Choroid plexus epithelial cell (primary cell): ENCODE results near the gene CRHR2.
"Not testable (repeated sequence)": the region's sequence is repeated elsewhere in the genome, so short reads cannot be mapped to it uniquely, and the experiment has no call there.

Experiments used
- DNase-seq: peaks from one replicate; pipeline ENCODE4 v3.0.0-alpha.2; 2010; ENCODE audit warnings: low read depth
- H3K4me3 ChIP-seq: 2 replicates; pipeline ENCODE4 v1.5.1; 2011; ENCODE audit warnings: low read depth, mild to moderate bottlenecking, control low read depth, low read length, moderate library complexity
- TF ChIP-seq, protein P1 (sequence below): conservative IDR thresholded peaks from 2 replicates; pipeline ENCODE4 v1.5.1; 2011; ENCODE audit warnings: low read depth, mild to moderate bottlenecking, control low read depth, inconsistent platforms, low read length, moderate library complexity

Gene CRHR2

DNA sequence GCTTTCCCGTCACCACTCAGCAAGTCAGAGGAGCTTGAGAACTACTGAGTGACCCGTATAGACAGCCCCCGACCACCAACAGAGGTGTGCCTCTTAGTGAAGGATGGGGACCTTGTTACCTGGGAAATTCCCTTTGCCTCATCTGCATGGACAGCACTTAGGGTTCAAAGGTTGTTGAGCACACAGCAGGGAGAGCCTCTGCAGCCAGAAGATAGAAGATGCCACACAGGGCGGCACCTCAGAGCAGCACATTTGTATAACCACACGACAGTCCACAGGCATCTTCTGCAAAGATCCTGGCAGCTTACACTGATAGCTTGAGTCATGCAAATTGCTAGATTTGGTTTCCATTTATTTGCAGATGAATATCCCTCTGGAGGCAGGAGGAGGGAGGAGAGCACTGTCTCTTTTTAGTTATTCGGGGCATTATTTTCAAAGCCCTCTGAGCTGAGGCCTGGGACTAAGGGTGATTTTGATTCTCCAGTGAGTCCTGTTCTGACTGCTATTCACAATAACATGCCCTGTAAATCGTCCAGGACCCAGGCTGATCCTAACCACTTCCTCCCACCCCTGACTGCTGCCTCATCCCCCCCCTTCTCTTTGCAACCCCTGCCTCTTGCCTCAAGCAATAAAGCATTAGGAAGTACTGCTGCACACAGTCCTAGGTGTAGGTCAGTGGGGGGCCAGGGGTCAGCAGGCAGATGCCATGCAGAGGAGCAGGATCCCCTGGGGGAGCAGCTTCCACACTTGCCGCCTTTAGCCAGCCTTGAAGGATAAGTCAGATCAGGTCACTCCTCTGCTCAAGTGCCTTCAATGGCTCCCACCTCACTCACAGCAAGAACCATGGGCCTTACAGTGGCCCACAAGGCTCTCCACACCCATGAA is 45.0 kb upstream of the CRHR2 start:
- H3K4me3 ChIP-seq, result no peak overlapping the region
- TF ChIP-seq, protein P1, sequence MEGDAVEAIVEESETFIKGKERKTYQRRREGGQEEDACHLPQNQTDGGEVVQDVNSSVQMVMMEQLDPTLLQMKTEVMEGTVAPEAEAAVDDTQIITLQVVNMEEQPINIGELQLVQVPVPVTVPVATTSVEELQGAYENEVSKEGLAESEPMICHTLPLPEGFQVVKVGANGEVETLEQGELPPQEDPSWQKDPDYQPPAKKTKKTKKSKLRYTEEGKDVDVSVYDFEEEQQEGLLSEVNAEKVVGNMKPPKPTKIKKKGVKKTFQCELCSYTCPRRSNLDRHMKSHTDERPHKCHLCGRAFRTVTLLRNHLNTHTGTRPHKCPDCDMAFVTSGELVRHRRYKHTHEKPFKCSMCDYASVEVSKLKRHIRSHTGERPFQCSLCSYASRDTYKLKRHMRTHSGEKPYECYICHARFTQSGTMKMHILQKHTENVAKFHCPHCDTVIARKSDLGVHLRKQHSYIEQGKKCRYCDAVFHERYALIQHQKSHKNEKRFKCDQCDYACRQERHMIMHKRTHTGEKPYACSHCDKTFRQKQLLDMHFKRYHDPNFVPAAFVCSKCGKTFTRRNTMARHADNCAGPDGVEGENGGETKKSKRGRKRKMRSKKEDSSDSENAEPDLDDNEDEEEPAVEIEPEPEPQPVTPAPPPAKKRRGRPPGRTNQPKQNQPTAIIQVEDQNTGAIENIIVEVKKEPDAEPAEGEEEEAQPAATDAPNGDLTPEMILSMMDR, result no peak
- no peak for DNase-seq

DNA sequence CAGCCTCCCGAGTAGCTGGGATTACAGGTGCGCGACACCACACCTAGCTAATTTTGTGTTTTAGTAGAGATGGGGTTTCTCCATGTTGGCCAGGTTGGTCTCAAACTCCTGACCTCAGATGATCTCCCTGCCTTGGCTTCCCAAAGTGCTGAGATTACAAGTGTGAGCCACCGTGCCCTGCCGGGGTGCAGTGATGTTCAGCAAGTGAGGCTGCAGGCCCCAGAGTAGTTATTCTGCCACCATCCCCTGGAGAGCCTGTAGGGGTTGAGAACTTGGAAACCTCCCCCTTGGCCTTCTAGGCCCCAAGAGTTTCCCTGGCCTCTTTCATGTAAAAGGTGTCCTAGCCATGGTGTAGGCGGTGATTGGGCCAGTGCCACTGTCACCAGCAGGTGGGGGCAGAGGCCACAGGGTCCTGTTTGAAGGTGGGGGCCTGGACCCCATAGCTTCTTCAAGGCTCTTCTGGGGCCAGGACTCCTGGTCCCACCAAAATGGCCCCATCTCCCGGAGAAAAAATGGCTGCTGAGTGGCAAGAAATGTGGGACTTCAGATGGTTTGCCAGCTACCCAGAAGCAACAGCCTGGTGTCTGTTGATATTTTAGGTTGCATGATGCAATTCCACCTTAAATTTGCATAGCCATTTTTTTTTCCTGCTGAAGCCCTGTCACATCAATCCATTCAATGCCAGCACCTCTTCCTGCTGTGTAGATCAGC is 44.2 kb upstream of the CRHR2 start:
- TF ChIP-seq, protein P1, result no peak
- no peak for DNase-seq
- no peak overlapping the region for H3K4me3 ChIP-seq

DNA sequence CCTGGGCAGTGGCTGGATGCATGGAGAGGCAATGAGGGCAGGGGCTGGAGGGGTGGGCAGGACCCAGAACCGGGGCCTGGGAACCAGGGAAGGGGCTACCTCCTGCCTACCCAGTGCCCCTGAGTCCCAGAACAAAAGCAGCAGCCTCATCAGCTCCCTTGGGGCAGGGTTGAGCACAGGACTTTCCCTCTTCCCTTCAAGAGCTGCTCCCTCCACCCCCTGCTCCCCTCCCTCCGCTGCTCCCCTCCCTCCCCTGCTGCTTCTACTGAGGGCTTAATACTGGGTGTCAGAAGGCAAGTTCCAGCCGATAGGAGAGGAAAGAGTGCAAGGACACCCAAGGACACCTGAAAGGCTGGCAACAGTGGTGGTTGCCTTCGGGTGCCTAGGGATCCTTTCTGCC is 41.5 kb upstream of the CRHR2 start:
- TF ChIP-seq, protein P1, result no peak
- DNase-seq, result no peak
- H3K4me3 ChIP-seq, result no peak overlapping the region

DNA sequence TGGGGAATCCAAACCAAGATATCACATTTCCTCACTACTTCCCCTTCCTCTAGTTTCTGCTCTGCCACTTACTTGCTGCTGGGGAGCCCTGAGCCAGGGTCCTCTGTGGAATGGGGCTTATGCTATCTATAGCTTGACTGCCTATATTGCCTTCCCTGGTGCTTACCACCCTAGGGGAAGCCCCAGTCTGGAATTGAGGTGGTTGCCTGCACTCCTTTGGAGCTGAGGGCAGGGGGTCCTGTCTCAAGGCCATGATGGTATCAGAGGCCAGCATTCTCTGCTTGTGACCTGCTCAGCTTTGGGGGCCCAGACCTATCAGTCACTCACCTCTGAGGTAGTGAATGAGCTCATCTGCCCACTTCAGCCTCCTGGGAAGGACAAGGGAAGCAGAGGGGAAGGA is 40.4 kb upstream of the CRHR2 start:
- no peak for DNase-seq
- TF ChIP-seq, protein P1, result no peak
- H3K4me3 ChIP-seq, result no peak overlapping the region

DNA sequence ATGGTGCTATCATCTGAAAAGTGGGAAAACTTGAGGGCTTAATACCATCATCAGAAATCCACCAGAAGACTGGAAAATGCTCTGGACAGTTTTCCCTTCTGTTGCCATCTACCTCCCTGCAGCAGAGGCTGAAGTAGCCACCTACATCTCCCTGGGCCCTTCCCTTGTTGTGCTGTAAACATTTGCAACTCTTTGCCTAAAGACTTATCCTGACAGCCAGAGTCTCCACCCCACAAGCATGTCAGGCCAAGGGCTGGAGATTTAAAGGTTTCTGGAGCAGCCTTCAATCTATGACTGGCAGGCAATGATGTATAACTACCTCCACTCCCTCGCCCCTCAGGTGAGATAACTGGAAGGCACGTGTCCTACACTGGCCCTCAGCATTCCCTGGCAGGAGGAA is 39.9 kb upstream of the CRHR2 start:
- TF ChIP-seq, protein P1, result no peak
- no peak for DNase-seq
- H3K4me3 ChIP-seq, result no peak overlapping the region

DNA sequence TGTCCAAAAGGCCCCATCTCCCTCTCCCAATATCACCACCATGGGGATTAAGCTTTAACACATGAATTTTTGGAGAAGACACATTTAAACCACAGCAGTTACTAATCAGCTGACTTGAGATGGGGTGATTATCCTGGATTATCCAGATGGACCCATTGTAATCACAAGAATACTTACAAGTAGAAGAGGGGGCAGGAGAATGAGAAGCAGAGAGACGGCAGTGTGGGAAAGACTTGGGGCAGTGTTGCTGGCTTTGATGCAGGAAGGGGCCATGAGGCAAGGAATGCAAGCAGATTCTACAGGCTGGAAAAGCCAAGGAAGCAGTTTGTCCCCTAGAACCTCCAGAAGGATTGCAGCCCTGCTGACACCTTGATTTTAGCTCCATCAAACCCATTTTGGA is 39.0 kb upstream of the CRHR2 start:
- H3K4me3 ChIP-seq, result no peak overlapping the region
- TF ChIP-seq, protein P1, result no peak
- DNase-seq, result no peak

DNA sequence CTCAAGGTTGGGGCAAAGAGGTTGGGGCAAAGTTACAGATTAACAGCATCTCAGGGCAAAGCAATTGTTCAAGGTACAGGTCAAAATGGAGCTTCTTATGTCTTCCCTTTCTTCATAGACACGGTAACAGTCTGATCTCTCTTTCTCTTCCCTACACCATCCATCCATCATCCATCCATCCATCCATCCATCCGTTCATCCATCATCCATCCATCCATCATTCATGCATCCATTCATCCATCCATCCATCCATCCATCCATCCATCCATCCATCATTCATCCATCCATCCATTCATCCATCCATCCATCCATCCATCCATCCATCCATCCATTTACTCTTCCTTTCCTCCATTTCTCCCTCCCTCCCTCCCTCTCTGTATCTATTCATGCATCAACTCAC is 37.2 kb upstream of the CRHR2 start:
- H3K4me3 ChIP-seq, DNase-seq: not testable (repeated sequence)
